A549 treated with ZK216348 at 1 μM for 4 hours (cell line): ENCODE results near the gene DNAH17. TPM values are rescaled to one million over a fixed set of nuclear protein-coding genes. Genes with fewer than 3 reads are reported as not detected.

Experiments used
- total RNA-seq: library from RNA; stranded (reverse); fragments of 200-300 nt; extraction: Qiagen RNA extraction; gene quantifications from 5 replicates; pipeline ENCODE4 v1.2.3, GENCODE V29; 2022; ENCODE audit warnings: low read depth

Gene DNAH17, protein sequence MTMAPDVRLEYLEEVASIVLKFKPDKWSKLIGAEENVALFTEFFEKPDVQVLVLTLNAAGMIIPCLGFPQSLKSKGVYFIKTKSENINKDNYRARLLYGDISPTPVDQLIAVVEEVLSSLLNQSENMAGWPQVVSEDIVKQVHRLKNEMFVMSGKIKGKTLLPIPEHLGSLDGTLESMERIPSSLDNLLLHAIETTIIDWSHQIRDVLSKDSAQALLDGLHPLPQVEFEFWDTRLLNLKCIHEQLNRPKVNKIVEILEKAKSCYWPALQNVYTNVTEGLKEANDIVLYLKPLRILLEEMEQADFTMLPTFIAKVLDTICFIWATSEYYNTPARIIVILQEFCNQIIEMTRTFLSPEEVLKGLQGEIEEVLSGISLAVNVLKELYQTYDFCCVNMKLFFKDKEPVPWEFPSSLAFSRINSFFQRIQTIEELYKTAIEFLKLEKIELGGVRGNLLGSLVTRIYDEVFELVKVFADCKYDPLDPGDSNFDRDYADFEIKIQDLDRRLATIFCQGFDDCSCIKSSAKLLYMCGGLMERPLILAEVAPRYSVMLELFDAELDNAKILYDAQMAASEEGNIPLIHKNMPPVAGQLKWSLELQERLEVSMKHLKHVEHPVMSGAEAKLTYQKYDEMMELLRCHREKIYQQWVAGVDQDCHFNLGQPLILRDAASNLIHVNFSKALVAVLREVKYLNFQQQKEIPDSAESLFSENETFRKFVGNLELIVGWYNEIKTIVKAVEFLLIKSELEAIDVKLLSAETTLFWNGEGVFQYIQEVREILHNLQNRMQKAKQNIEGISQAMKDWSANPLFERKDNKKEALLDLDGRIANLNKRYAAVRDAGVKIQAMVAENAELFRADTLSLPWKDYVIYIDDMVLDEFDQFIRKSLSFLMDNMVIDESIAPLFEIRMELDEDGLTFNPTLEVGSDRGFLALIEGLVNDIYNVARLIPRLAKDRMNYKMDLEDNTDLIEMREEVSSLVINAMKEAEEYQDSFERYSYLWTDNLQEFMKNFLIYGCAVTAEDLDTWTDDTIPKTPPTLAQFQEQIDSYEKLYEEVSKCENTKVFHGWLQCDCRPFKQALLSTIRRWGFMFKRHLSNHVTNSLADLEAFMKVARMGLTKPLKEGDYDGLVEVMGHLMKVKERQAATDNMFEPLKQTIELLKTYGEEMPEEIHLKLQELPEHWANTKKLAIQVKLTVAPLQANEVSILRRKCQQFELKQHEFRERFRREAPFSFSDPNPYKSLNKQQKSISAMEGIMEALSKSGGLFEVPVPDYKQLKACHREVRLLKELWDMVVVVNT (N-terminal part only)
- 0.98 to 1.4 TPM (median 1.1 TPM) in 5 replicates for total RNA-seq

DNA sequence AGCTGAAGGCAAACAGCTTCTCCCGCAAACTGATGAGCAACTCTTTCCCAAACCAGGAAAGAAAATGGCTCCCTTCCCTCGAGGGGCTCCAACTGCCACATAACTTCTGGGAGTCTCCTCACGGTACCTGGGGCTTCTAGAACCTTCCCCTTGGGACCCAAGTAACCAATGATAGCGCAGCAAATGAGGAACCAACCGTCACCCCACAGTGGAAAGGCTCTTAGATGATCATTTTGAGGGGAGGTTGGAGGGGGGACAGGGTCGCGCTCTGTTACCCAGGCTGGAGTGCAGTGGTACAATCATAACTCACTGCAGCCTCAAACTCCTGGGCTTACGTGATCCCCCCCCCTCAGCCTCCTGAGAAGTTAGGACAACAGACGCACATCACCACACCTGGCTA lies at the start of gene DNAH17:
DNAH17 (minus strand) TSS at position 101 of the 400 bp plus-strand sequence. CDS start 2,339 bp downstream, outside the sequence.

DNA sequence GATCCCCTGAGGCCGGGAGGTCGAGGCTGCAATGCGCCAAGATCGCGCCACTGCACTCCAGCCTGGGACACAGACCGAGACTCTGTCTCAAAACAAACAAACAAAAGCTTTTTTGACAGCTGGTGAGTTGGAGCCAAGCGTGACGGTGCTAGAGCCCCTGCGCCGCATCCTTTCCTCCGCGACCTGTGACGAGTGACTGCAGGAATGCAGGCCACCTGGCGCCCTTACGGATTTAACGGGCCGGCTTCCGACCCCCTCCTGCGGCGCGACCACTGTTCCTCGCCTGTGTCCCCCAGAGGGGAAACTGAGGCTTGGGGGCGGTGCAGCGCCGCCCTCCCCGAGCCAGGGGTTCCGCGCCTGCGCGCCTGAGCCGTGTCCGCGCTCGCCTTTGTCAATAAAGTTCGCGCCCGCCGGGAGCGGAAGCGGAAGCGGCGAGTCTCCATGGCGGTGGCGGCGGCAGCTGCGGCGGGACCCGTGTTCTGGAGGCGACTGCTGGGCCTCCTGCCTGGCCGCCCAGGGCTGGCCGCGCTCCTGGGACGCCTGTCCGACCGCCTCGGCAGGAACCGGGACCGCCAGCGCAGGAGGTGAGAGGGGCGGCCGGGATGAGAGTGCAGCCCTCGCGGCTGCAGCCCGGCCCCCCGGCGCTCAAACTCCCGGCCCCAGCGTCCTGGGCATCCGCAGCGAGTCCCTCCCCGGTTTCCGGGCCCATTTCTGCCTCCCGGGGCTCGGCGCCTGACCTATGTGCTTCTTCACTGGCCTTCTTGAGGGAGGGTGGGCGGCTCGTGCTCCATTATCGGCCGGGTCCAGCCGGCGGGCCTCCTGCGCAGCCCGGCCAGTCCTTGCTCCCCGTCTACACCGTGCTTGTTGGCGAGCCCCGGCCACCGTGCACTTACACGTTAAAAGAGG lies 198.7 kb downstream of the DNAH17 start, which contains the start of gene PGS1:
PGS1 (plus strand) TSS at position 425 of the 906 bp plus-strand sequence; CDS start at position 442, 17 bp downstream.

Other genes with a start within 250 kb of the DNAH17 start
- gene SOCS3, start 217.3 kb downstream of the DNAH17 start, total RNA-seq, result 28.2 to 46.7 TPM (median 41.0 TPM) in 5 replicates
- gene PGS1, start 198.7 kb downstream of the DNAH17 start, total RNA-seq, result 15.1 to 29.9 TPM (median 28.6 TPM) in 5 replicates
- gene CYTH1, start 204.9 kb upstream of the DNAH17 start, total RNA-seq, result 54.4 to 59.7 TPM (median 59.6 TPM) in 5 replicates